M059J (cell line): ENCODE measurements around the gene UGT2B10. TPM values are rescaled to one million over a fixed set of nuclear protein-coding genes. Genes with fewer than 3 reads are reported as not detected.
A peak's percentile ranks its signal among the peaks of the same experiment; 100 is the strongest.

Experiments
- DNase-seq: peaks from one replicate; pipeline ENCODE4 v3.0.0-alpha.2; 2012; ENCODE audit warnings: low read depth
- total RNA-seq: library from RNA; depleted of rRNA; stranded (reverse); fragments of >200 nt; shearing (Covaris generic); gene quantifications from 2 replicates; pipeline ENCODE4 v1.2.3, GENCODE V29; 2014; rRNA removed

The UGT2B10 gene
- total RNA-seq, 1 experiment from 2014 or later, result not detected

GRCh38 chr4:68871809-68872642 is 56.2 kb downstream of the UGT2B10 start:
- no peak for DNase-seq

DNA sequence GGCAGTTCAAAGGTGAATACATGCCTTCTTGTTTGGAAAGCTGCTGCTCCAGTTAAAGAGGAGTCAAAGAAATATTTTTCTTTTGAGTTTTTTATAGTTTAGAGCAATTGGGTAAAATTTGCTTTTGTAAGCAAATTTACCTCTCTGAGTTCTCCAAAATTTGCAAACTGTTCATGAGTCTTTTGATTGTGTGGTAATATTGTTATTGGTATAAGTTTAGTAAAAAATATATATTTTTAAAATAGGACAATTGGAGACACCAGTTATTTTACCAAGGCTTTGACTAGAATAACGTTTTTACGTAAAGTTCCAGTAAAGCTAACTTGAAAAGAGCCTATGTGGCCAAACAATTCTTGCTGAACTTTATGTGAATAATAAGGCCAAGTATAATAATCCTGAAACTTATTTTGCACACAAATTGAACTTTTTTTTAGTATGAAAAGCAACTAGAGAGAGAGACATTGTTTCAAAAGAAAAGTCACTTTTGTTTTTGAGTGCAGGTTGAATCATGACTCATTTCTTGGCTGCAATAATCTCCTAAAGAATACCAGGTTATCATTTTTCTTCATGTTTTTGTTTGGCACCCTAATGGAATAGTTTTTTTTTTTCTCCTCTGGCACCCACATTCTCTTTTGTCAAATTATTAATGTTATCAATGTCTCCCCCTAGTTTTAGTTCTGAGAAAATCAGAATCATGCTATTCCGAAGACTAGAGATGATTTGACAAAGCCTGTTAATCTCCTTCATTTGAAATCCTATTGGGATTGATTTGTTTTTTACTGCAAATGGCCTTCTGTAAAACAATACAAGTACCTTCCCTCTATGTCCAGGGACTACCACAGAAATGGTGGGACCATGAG is 57.1 kb downstream of the UGT2B10 start:
- no peak for DNase-seq

GRCh38 chr4:68874507-68874906 is 58.7 kb downstream of the UGT2B10 start:
- peak; percentile 18 for DNase-seq

DNA sequence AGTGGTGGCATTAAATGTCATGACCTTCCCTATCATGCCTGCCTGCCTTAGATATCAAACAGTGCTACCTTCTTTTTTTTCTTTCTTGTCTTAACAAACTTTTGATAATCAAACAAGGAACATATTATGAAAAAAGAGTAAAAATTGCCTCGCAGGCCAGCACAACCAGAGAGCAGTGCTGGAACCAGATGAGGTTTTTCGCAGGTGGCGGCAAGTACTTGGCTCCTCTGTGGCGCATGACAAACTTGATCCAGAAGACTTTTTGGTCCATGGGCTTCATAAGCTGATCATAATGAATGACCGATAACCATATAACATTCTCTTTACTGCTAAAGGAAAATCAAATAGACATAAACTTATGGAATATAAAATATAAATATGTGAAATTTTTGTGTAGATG is 61.8 kb downstream of the UGT2B10 start:
- no peak for DNase-seq

GRCh38 chr4:68878048-68878447 is 62.3 kb downstream of the UGT2B10 start:
- DNase-seq, result no peak

Other genes with a start within 250 kb of the UGT2B10 start
- gene UGT2B17, start 239.7 kb upstream of the UGT2B10 start, total RNA-seq, result 0.22 and 1.2 TPM in 2 replicates
- not detected in 2 replicates for gene UGT2B15, start 145.3 kb upstream of the UGT2B10 start, total RNA-seq
- not detected in 2 replicates for gene UGT2A3, start 135.8 kb downstream of the UGT2B10 start, total RNA-seq